ENCODE measurements around the gene ADCY2.

ADCY2 gene

GRCh38 chr5:7789567-7789966 is 393.6 kb downstream of the ADCY2 start:
- in situ Hi-C loops (cut with HindIII; ENCODE audit: low sequenced_read_pairs), result loop anchor here (25.0 kb wide), 1 partner anchor 527 kb away; no protein-coding TSS in a partner anchor
- TF ChIP-seq CTCF (IDR thresholded peaks at IDR 0.05; ENCODE audit: low read depth, low read length, missing control alignments), result no peak
- no peak overlapping the region for H3K4me3 ChIP-seq (ENCODE audit: low read depth, low read length)
- DNase-seq (ENCODE audit: low read depth), result no peak

- in situ Hi-C loops (cut with HindIII; ENCODE audit: low sequenced_read_pairs), result loop anchor here (25.0 kb wide), 1 partner anchor 532 kb away; no protein-coding TSS in a partner anchor
- no peak overlapping the region for H3K4me3 ChIP-seq (ENCODE audit: low read depth, low read length)
- no peak for DNase-seq (ENCODE audit: low read depth)
- no peak for TF ChIP-seq CTCF (IDR thresholded peaks at IDR 0.05; ENCODE audit: low read depth, low read length, missing control alignments)
These were observed 398.0 kb downstream of the ADCY2 start for GRCh38 chr5:7793895-7794294.

- no peak overlapping the region for H3K4me3 ChIP-seq (ENCODE audit: low read depth, low read length)
- TF ChIP-seq CTCF (IDR thresholded peaks at IDR 0.05; ENCODE audit: low read depth, low read length, missing control alignments), result no peak
- in situ Hi-C loops (cut with HindIII; ENCODE audit: low sequenced_read_pairs), result loop anchor here (25.0 kb wide), 1 partner anchor 532 kb away; no protein-coding TSS in a partner anchor
- DNase-seq (ENCODE audit: low read depth), result no peak
These were observed 398.4 kb downstream of the ADCY2 start for GRCh38 chr5:7794311-7794710.

GRCh38 chr5:7794823-7795222 is 398.9 kb downstream of the ADCY2 start:
- in situ Hi-C loops (cut with HindIII; ENCODE audit: low sequenced_read_pairs), result loop anchor here (25.0 kb wide), 1 partner anchor 533 kb away; no protein-coding TSS in a partner anchor
- H3K4me3 ChIP-seq (ENCODE audit: low read depth, low read length), result no peak overlapping the region
- DNase-seq (ENCODE audit: low read depth), result no peak
- no peak for TF ChIP-seq CTCF (IDR thresholded peaks at IDR 0.05; ENCODE audit: low read depth, low read length, missing control alignments)

- no peak for DNase-seq (ENCODE audit: low read depth)
- H3K4me3 ChIP-seq (ENCODE audit: low read depth, low read length), result no peak overlapping the region
- no peak for TF ChIP-seq CTCF (IDR thresholded peaks at IDR 0.05; ENCODE audit: low read depth, low read length, missing control alignments)
- in situ Hi-C loops (cut with HindIII; ENCODE audit: low sequenced_read_pairs), result loop anchor here (25.0 kb wide), 1 partner anchor 533 kb away; no protein-coding TSS in a partner anchor
These were observed 399.4 kb downstream of the ADCY2 start for GRCh38 chr5:7795306-7795705.

- no peak overlapping the region for H3K4me3 ChIP-seq (ENCODE audit: low read depth, low read length)
- in situ Hi-C loops (cut with HindIII; ENCODE audit: low sequenced_read_pairs), result no loop called here
- TF ChIP-seq CTCF (IDR thresholded peaks at IDR 0.05; ENCODE audit: low read depth, low read length, missing control alignments), result no peak
- no peak for DNase-seq (ENCODE audit: low read depth)
These were observed 406.1 kb downstream of the ADCY2 start for GRCh38 chr5:7801891-7802614.

Data from astrocyte of the cerebellum (primary cell).